Activated T-cell treated with anti-CD3 and anti-CD28 coated beads, Interleukin-2, amount 50 U/mL, for 24 hours (primary cell): ENCODE data around the gene OR10X1.

Experiments used
- DNase-seq: peaks from one replicate; pipeline ENCODE4 v3.0.0-alpha.2; 2020
- H3K27ac Mint-ChIP-seq: 2 replicates; pipeline ENCODE4 v1.8.0; 2020; ENCODE audit warnings: mild to moderate bottlenecking, mixed read lengths
- H3K27me3 Mint-ChIP-seq: 2 replicates; pipeline ENCODE4 v1.8.0; 2020; ENCODE audit warnings: mixed read lengths
- H3K36me3 Mint-ChIP-seq: 2 replicates; pipeline ENCODE4 v1.8.0; 2020; ENCODE audit warnings: low read depth, mixed read lengths
- H3K4me1 Mint-ChIP-seq: 2 replicates; pipeline ENCODE4 v1.8.0; 2020; ENCODE audit warnings: low read depth, mixed read lengths
- H3K4me3 Mint-ChIP-seq: 2 replicates; pipeline ENCODE4 v1.8.0; 2020; ENCODE audit warnings: mild to moderate bottlenecking, moderate library complexity, mixed read lengths
- H3K9me3 Mint-ChIP-seq: 2 replicates; pipeline ENCODE4 v1.8.0; 2020; ENCODE audit warnings: mixed read lengths

Gene OR10X1

DNA sequence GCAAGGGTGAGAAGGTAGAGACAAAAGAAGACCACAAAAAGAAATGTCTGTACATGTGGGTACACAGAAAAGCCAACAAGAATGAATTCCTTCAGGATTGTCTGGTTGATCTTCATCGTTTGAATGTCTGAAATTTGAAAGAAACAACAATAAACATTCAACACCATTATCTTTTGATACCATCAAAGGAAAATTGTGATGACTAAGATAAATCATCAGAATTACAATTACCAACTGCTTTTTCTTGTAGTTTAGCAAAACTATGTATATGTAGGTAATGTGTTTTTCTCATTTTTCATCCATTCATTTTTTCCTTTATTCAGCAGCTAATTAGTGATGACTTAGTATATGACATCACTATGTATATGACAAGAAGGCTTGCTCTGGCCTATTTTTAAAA is at the start of gene OR10X1:
Gene OR10X1 (minus strand): TSS at position 167 of the 400 bp plus-strand sequence. CDS start 0 bp downstream, at position 167.
- no peaks in the 10 kb centered on the region for H3K36me3 Mint-ChIP-seq

GRCh38 chr1:158613764-158614163 is 34.1 kb upstream of the OR10X1 start:
- Mint-ChIP-seq H3K27ac (no peak overlapping the region), H3K36me3 (no peaks in the 10 kb centered on the region), H3K4me3 (no peak overlapping the region), H3K9me3 (no peaks in the 10 kb centered on the region), H3K27me3 (peaks cover 26% of the 10 kb centered on the region), H3K4me1 (peaks cover 7% of the 10 kb centered on the region)
- DNase-seq, result no peak

More for the DNA sequence above, at the start of gene OR10X1:
- H3K9me3 Mint-ChIP-seq, result no peaks in the 10 kb centered on the region
- no peak for DNase-seq
- no peak within 1 kb of the TSS for H3K27ac Mint-ChIP-seq
- H3K4me1 Mint-ChIP-seq, result no peaks in the 10 kb centered on the region
- no peak within 1 kb of the TSS for H3K4me3 Mint-ChIP-seq
- peaks cover 25% of the 10 kb centered on the region for H3K27me3 Mint-ChIP-seq

- H3K27ac Mint-ChIP-seq, result peak overlapping the region; percentile 23
- no peak for DNase-seq
- H3K36me3 Mint-ChIP-seq, result no peaks in the 10 kb centered on the region
These were observed 32.2 kb upstream of the OR10X1 start for GRCh38 chr1:158611916-158612315.

GRCh38 chr1:158607296-158607695 is 27.6 kb upstream of the OR10X1 start:
- DNase-seq, result no peak
- Mint-ChIP-seq H3K4me1 (peaks cover 7% of the 10 kb centered on the region), H3K27me3 (no peaks in the 10 kb centered on the region), H3K36me3 (no peaks in the 10 kb centered on the region), H3K27ac (no peak overlapping the region), H3K9me3 (no peaks in the 10 kb centered on the region), H3K4me3 (no peak overlapping the region)

More at GRCh38 chr1:158611916-158612315, 32.2 kb upstream of the OR10X1 start:
- no peak overlapping the region for H3K4me3 Mint-ChIP-seq
- H3K4me1 Mint-ChIP-seq, result peaks cover 7% of the 10 kb centered on the region
- no peaks in the 10 kb centered on the region for H3K9me3 Mint-ChIP-seq
- H3K27me3 Mint-ChIP-seq, result peaks cover 18% of the 10 kb centered on the region

GRCh38 chr1:158604968-158605367 is 25.3 kb upstream of the OR10X1 start, which contains the start of gene OR10Z1:
Gene OR10Z1 (plus strand): TSS chr1:158605268. CDS start chr1:158606439, 1,171 bp downstream.
- H3K9me3 Mint-ChIP-seq, result peaks cover under 1% of the 10 kb centered on the region
- no peak within 1 kb of the TSS for H3K4me3 Mint-ChIP-seq
- H3K27ac Mint-ChIP-seq, result no peak within 1 kb of the TSS
- H3K36me3 Mint-ChIP-seq, result no peaks in the 10 kb centered on the region
- no peaks in the 10 kb centered on the region for H3K27me3 Mint-ChIP-seq
- H3K4me1 Mint-ChIP-seq, result no peaks in the 10 kb centered on the region
- DNase-seq, result no peak

DNA sequence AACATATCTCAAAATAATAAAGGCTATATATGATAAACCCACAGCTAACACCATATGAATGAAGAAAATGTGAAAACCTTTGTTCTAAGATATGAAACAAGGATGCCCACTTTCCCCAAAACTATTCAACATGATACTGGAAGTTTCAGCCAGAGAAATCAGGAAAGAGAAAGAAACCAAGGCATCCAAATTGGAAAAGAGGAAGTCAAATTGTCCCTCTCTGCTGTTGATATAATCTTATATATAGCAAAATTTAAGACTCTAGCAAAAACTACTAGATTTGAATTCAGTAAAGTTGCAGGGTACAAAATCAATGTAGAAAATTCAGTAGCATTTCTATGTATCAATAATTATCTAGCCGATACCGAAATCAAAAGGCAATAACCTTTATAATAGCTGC is 21.0 kb upstream of the OR10X1 start:
- H3K36me3 Mint-ChIP-seq, result peaks cover 2% of the 10 kb centered on the region
- no peaks in the 10 kb centered on the region for H3K4me1 Mint-ChIP-seq
- no peak overlapping the region for H3K4me3 Mint-ChIP-seq
- peaks cover 25% of the 10 kb centered on the region for H3K9me3 Mint-ChIP-seq
- DNase-seq, result no peak
- H3K27me3 Mint-ChIP-seq, result peaks cover 9% of the 10 kb centered on the region
- no peak overlapping the region for H3K27ac Mint-ChIP-seq

DNA sequence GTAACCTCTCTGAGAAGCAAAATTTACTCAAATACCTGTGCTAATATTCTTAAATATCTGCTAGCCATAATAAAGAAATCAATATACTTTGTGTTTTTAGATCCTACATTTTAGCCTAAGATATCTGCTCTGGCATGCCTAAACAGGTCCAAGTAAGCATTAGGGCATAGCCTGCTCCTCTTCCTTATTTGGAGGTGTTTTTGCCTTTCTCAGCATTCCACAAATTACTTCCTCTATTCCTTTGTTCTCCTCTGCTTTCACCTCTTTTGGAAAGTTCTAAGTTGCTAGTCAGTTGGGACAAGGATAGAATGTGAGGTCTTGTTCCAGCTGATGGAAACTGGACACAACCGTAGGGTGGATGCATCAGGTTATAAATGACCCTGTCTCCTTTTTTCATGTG is 7.2 kb upstream of the OR10X1 start:
- Mint-ChIP-seq H3K9me3 (peaks cover 12% of the 10 kb centered on the region), H3K27ac (no peak overlapping the region)

GRCh38 chr1:158583962-158584361 is 4.3 kb upstream of the OR10X1 start:
- no peak for DNase-seq
- Mint-ChIP-seq H3K27ac (no peak overlapping the region), H3K36me3 (no peaks in the 10 kb centered on the region), H3K9me3 (peaks cover 9% of the 10 kb centered on the region), H3K4me3 (no peak overlapping the region), H3K27me3 (peaks cover 25% of the 10 kb centered on the region), H3K4me1 (no peaks in the 10 kb centered on the region)

More for the DNA sequence above, 7.2 kb upstream of the OR10X1 start:
- no peak for DNase-seq
- Mint-ChIP-seq H3K4me3 (no peak overlapping the region), H3K4me1 (no peaks in the 10 kb centered on the region), H3K27me3 (peaks cover 26% of the 10 kb centered on the region), H3K36me3 (no peaks in the 10 kb centered on the region)

GRCh38 chr1:158577561-158577960 is 2.1 kb downstream of the OR10X1 start:
- no peak overlapping the region for H3K4me3 Mint-ChIP-seq
- H3K9me3 Mint-ChIP-seq, result no peaks in the 10 kb centered on the region
- no peaks in the 10 kb centered on the region for H3K4me1 Mint-ChIP-seq
- H3K27me3 Mint-ChIP-seq, result peaks cover 22% of the 10 kb centered on the region
- DNase-seq, result no peak
- H3K36me3 Mint-ChIP-seq, result no peaks in the 10 kb centered on the region
- no peak overlapping the region for H3K27ac Mint-ChIP-seq

DNA sequence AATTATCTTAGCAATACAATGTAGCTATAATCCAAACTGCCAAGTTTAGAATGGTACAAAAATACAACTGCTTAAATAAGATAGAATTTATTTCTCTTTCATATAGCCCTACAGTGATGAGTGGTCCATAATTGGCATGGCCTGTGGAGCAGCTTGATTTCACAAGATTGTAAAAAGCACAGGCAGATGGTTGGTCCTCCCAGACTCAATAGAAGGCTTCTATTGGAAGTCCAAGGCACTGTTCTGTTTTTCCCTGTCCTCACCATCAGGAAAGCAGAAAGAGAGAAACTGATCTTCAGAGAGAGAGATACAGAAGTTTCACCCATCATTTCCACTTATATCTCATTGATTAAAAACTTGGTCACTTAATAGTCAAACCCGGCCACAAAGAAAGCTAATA is 7.5 kb downstream of the OR10X1 start:
- H3K9me3 Mint-ChIP-seq, result no peaks in the 10 kb centered on the region
- no peak for DNase-seq
- H3K4me3 Mint-ChIP-seq, result no peak overlapping the region
- no peaks in the 10 kb centered on the region for H3K4me1 Mint-ChIP-seq
- H3K27ac Mint-ChIP-seq, result no peak overlapping the region
- no peaks in the 10 kb centered on the region for H3K36me3 Mint-ChIP-seq
- peaks cover 31% of the 10 kb centered on the region for H3K27me3 Mint-ChIP-seq

DNA sequence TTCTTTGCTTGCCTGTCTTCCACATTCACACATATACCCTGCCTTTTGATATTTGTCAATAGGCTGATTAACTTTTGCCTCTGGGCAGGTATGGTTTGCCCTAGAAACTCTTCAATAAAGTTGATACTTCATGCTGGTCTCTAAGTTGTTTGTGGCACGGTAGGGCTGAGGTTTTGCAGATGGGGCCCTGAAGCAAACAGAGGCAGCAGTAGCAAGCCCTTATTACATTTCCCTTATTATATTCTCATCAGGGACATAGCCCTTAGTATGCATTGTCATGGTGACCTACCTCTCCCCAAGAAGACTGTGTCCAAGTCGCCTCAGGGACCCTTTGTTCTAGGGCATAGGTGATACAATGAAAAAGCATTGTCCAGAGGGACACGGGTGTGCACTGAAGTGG is 9.2 kb downstream of the OR10X1 start, which contains the start of gene OR6P1:
Gene OR6P1 (minus strand): TSS at position 101 of the 400 bp plus-strand sequence. CDS start 6,976 bp downstream, outside the sequence.
- Mint-ChIP-seq H3K4me1 (no peaks in the 10 kb centered on the region), H3K9me3 (no peaks in the 10 kb centered on the region), H3K27ac (no peak within 1 kb of the TSS), H3K27me3 (peaks cover 37% of the 10 kb centered on the region), H3K36me3 (no peaks in the 10 kb centered on the region), H3K4me3 (no peak within 1 kb of the TSS)
- no peak for DNase-seq

DNA sequence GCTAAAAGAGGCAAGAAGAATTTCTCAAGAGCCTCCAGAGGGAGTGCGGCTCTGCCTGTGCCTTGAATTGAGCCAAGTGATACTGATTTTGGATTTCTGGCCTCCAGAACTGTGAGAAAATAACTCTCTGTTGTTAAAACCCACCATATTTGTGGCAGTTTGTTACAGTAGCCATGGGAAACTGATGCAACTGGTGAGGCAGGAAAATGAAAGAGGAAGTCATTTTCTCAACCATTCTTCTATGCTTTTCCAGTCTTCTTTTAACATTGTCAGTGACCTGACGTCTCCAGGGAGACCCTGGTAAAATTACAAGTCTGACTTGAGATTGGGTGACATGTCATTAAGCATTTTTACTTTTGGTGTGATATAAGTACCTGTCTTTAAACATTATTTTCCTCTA is 15.1 kb downstream of the OR10X1 start:
- Mint-ChIP-seq H3K9me3 (no peaks in the 10 kb centered on the region), H3K27me3 (peaks cover 30% of the 10 kb centered on the region), H3K4me1 (no peaks in the 10 kb centered on the region), H3K4me3 (no peak overlapping the region), H3K27ac (no peak overlapping the region), H3K36me3 (no peaks in the 10 kb centered on the region)
- DNase-seq, result no peak

DNA sequence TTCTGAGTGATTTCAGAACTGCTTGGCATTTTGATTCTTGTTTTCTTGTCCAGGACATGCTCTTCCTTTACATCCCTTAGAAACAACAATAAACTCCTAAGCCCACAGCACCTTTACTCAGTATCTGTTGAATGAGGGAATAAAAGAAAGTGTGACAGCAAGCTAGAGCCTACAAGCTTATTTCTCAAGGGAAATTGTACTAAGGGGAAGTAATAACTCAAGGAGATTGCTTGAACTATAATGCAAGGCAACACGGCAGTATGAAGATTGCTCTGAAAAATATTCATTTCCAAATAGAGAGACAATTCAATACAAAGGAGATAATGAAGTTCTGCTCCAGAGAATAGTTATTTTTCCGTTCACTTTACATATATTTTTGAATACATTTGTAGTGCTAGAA is 15.8 kb downstream of the OR10X1 start:
- H3K27ac Mint-ChIP-seq, result no peak overlapping the region
- H3K9me3 Mint-ChIP-seq, result no peaks in the 10 kb centered on the region
- H3K36me3 Mint-ChIP-seq, result no peaks in the 10 kb centered on the region
- H3K27me3 Mint-ChIP-seq, result peaks cover 37% of the 10 kb centered on the region
- DNase-seq, result no peak
- H3K4me3 Mint-ChIP-seq, result no peak overlapping the region
- H3K4me1 Mint-ChIP-seq, result no peaks in the 10 kb centered on the region

DNA sequence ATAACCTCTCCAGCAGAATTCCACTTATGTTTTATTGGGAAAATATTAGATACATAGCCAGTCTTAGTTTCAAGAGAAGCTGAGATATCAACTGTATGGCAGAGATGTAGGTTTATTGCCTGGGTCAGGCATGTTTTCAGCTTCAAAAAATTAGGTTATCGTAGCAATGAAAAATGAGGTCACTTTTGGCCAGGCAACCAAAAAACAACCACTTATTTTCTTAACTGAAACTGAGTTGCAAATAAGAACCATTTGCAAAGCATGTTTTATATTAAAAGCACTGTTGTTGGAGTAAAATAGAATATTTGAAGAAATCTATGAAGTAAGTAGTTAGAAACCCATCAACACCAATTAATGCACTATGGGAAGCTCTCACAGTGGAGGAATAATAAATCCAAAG is 20.0 kb downstream of the OR10X1 start:
- Mint-ChIP-seq H3K27me3 (peaks cover 29% of the 10 kb centered on the region), H3K36me3 (no peaks in the 10 kb centered on the region), H3K4me3 (no peak overlapping the region), H3K9me3 (no peaks in the 10 kb centered on the region), H3K27ac (no peak overlapping the region), H3K4me1 (no peaks in the 10 kb centered on the region)
- no peak for DNase-seq

DNA sequence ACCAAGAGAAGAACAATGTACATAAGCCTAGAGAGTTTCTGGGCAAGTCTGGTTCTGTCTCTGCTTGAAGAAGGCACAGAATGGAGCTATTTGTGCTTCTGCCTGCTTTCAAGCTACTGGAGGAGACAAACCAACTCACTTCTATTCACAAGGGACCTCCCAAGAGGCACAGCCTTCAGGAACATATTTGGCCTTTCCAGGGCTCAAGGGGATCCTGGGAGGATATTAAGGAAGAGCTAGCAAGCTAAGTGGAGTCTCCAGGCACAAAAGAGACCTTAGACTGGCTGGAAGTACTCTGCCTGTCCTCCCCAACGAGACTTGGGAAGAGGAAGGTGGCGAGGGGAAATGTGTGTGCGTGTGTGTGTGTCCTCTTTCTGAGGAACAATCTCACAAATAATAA is 25.3 kb downstream of the OR10X1 start, which contains the start of gene OR6Y1:
Gene OR6Y1 (minus strand): TSS at position 54 of the 400 bp plus-strand sequence. CDS start 6,300 bp downstream, outside the sequence.
- Mint-ChIP-seq H3K4me3 (no peak within 1 kb of the TSS), H3K27me3 (peaks cover 29% of the 10 kb centered on the region)

DNA sequence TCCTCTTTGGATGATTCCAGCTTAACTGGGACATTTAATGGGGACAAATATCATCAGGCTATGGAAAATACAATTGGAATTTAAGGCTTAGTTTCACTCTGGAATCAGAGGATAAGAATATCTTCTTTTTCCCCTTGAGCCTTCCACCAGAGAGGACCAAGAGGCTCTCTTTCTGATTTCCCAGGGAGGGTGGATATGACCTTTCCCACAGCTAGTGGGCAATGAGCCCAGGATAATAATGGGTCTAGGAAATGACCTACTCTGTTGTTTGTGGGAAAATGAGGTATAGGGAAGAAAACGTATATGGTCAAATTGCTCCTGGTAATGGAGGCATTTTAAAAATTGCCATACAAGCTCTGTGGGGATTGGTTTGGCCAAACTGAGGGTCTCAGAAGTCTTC is 27.4 kb downstream of the OR10X1 start:
- Mint-ChIP-seq H3K27me3 (peaks cover 38% of the 10 kb centered on the region), H3K36me3 (no peaks in the 10 kb centered on the region)

More for the DNA sequence above, 25.3 kb downstream of the OR10X1 start, which contains the start of gene OR6Y1:
- Mint-ChIP-seq H3K4me1 (no peaks in the 10 kb centered on the region), H3K27ac (no peak within 1 kb of the TSS), H3K9me3 (no peaks in the 10 kb centered on the region), H3K36me3 (no peaks in the 10 kb centered on the region)
- no peak for DNase-seq

More for the DNA sequence above, 27.4 kb downstream of the OR10X1 start:
- H3K4me1 Mint-ChIP-seq, result no peaks in the 10 kb centered on the region
- H3K9me3 Mint-ChIP-seq, result no peaks in the 10 kb centered on the region
- H3K4me3 Mint-ChIP-seq, result no peak overlapping the region
- no peak overlapping the region for H3K27ac Mint-ChIP-seq
- no peak for DNase-seq
